Endodermal cell (in vitro differentiated cells): ENCODE measurements around the gene DOCK8. TPM values are rescaled to one million over a fixed set of nuclear protein-coding genes. Genes with fewer than 3 reads are reported as not detected.

Experiments
- DNase-seq: peaks from one replicate; pipeline ENCODE4 v3.0.0-alpha.2; 2017
- H3K27ac ChIP-seq: 2 replicates; pipeline ENCODE4 v1.5.1; 2013; ENCODE audit warnings: mild to moderate bottlenecking, low read depth, low read length, moderate library complexity
- H3K27me3 ChIP-seq: 2 replicates; pipeline ENCODE4 v1.6.1; 2013; ENCODE audit warnings: mild to moderate bottlenecking, low read length, moderate library complexity; ENCODE audit not compliant: insufficient read depth, control insufficient read depth, poor library complexity, severe bottlenecking
- H3K36me3 ChIP-seq: 2 replicates; pipeline ENCODE4 v1.7.0; 2013; ENCODE audit warnings: mild to moderate bottlenecking, low read length, moderate library complexity; ENCODE audit not compliant: control insufficient read depth, insufficient read depth
- H3K4me1 ChIP-seq: one replicate; pipeline ENCODE4 v1.7.0; 2013; ENCODE audit warnings: low read length; ENCODE audit not compliant: control insufficient read depth, insufficient read depth
- H3K4me3 ChIP-seq: 2 replicates; pipeline ENCODE4 v1.5.1; 2013; ENCODE audit warnings: mild to moderate bottlenecking, low read length, moderate library complexity
- H3K9ac ChIP-seq: 2 replicates; pipeline ENCODE4 v1.6.1; 2013; ENCODE audit warnings: mild to moderate bottlenecking, low read length, moderate library complexity; ENCODE audit not compliant: poor library complexity, severe bottlenecking; ENCODE audit errors: extremely low read depth
- H3K9me3 ChIP-seq: 2 replicates; pipeline ENCODE4 v1.6.1; 2013; ENCODE audit warnings: mild to moderate bottlenecking, low read length, moderate library complexity; ENCODE audit not compliant: control insufficient read depth
- H3K27ac Mint-ChIP-seq: 2 replicates; pipeline ENCODE4 v1.8.0; 2020; ENCODE audit warnings: mixed read lengths
- H3K27me3 Mint-ChIP-seq: 2 replicates; pipeline ENCODE4 v1.8.0; 2021; ENCODE audit warnings: mild to moderate bottlenecking, mixed read lengths; ENCODE audit not compliant: insufficient read depth
- H3K36me3 Mint-ChIP-seq: 2 replicates; pipeline ENCODE4 v1.8.0; 2020; ENCODE audit warnings: low read depth, mixed read lengths
- H3K4me1 Mint-ChIP-seq: 2 replicates; pipeline ENCODE4 v1.8.0; 2020; ENCODE audit warnings: mixed read lengths
- H3K4me3 Mint-ChIP-seq: 2 replicates; pipeline ENCODE4 v1.8.0; 2020; ENCODE audit warnings: mild to moderate bottlenecking, moderate library complexity, mixed read lengths
- H3K9me3 Mint-ChIP-seq: 2 replicates; pipeline ENCODE4 v1.8.0; 2020; ENCODE audit warnings: mild to moderate bottlenecking, mixed read lengths
- WGBS, 2 experiments: methylation state at CpG; one replicate each; pipeline versions ENCODE4 v1.1.5 to v1.1.7; 2013; ENCODE audit warnings: missing lambda C conversion rate in 2 of 2, mixed read lengths in 1 of 2; ENCODE audit not compliant: insufficient coverage in 1 of 2, insufficient read length in 1 of 2; 5-methylcytosine and 5-hydroxymethylcytosine counted together
- total RNA-seq, 2 donors: library from RNA; stranded (reverse); fragmentation: NEBNext Ultra II Directional in 1 of 2; extraction: Animal tissue kit (Norgen Biotek cat#: 25700) in 1 of 2; gene quantifications; 2 replicates in 1 of 2; 3 replicates in 1 of 2; pipeline ENCODE4 v1.2.1, GENCODE V29; 2021
- TF ChIP-seq, protein P1 (sequence below): fragments of 200-600 bp; sonication (generic); conservative IDR thresholded peaks from 2 replicates; pipeline ENCODE4 v1.5.0; 2021; ENCODE audit warnings: antibody characterized with exemption, mild to moderate bottlenecking

DOCK8 gene
- total RNA-seq, 2 donors from 2014 or later = 26.9 to 28.1 TPM

DNA sequence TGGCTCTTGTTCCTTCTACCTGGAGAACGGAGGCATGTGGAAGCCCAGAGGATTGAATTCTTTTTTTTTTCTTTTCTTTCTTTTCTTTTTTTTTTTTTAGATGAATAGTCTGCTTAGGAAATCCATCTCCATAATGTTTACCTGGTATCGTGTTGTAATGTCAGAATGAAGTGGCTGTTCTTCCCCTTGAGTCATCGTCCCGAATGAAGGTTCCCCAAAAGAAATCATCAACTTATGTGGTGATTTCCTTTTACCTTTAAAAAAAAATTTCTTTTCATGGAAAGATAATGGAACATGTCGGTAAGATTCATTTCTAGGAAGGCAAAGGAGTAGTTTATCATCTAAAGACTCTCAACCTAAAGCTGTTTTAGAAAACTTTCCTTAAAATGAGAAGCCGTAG lies 59.7 kb downstream of the DOCK8 start:
- Mint-ChIP-seq H3K9me3 (no peaks in the 10 kb centered on the region), H3K4me3 (no peak overlapping the region), H3K27me3 (peaks cover 3% of the 10 kb centered on the region), H3K4me1 (no peaks in the 10 kb centered on the region), H3K36me3 (peaks cover 19% of the 10 kb centered on the region), H3K27ac (no peak overlapping the region)
- TF ChIP-seq, protein P1, sequence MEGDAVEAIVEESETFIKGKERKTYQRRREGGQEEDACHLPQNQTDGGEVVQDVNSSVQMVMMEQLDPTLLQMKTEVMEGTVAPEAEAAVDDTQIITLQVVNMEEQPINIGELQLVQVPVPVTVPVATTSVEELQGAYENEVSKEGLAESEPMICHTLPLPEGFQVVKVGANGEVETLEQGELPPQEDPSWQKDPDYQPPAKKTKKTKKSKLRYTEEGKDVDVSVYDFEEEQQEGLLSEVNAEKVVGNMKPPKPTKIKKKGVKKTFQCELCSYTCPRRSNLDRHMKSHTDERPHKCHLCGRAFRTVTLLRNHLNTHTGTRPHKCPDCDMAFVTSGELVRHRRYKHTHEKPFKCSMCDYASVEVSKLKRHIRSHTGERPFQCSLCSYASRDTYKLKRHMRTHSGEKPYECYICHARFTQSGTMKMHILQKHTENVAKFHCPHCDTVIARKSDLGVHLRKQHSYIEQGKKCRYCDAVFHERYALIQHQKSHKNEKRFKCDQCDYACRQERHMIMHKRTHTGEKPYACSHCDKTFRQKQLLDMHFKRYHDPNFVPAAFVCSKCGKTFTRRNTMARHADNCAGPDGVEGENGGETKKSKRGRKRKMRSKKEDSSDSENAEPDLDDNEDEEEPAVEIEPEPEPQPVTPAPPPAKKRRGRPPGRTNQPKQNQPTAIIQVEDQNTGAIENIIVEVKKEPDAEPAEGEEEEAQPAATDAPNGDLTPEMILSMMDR = no peak
- Histone ChIP-seq H3K4me3 (no peak overlapping the region), H3K9ac (no peak overlapping the region), H3K36me3 (peaks cover 6% of the 10 kb centered on the region), H3K4me1 (no peaks in the 10 kb centered on the region), H3K27me3 (no peaks in the 10 kb centered on the region), H3K27ac (no peak overlapping the region), H3K9me3 (peaks cover 5% of the 10 kb centered on the region)
- WGBS, 2 experiments = 88 to 95% methylated on average over 1 to 6 of the region's 6 CpGs
- no peak for DNase-seq

DNA sequence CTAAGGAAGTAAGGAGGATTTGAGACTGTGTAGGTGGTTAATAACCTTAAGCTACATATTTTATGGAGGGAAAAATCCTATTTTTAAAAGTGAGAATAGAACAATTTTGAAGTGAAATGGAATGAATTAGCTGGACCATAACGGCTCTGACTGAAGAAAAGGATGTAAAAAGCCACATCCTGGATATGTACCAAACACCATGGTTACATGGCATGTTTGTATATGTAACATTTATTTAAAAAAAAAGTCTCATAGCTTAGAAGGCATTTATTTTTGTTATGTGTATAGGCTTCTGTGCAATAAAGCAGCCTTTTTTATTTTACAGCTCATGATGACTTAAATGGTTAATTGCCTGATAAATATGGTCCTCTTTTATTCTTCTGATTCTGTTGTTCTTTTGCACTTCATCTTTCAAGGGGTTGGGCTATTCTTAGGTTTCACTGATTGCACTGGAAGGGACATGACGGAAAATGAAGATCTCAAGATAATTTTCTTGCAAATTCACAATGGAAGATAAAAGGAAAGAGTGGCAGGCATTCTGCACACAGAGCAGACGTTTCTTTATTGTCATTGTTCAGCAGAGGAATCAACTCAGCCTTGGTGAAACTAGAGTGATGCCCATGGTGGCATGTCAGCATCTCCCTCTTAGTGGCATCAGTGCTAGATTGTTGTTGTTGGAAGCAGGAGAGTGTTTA lies 63.1 kb downstream of the DOCK8 start:
- Mint-ChIP-seq H3K27me3 (no peaks in the 10 kb centered on the region), H3K36me3 (peaks cover 7% of the 10 kb centered on the region), H3K27ac (no peak overlapping the region), H3K4me1 (no peaks in the 10 kb centered on the region), H3K4me3 (no peak overlapping the region), H3K9me3 (no peaks in the 10 kb centered on the region)
- no peak overlapping the region for H3K9ac ChIP-seq
- TF ChIP-seq, protein P1 = no peak
- no peaks in the 10 kb centered on the region for H3K4me1 ChIP-seq
- H3K27ac ChIP-seq = no peak overlapping the region
- WGBS, 2 experiments = 88 to 93% methylated on average over 3 of the region's 3 CpGs
- DNase-seq = no peak
- H3K36me3 ChIP-seq = peaks cover 9% of the 10 kb centered on the region
- H3K27me3 ChIP-seq = no peaks in the 10 kb centered on the region
- no peaks in the 10 kb centered on the region for H3K9me3 ChIP-seq
- H3K4me3 ChIP-seq = no peak overlapping the region

DNA sequence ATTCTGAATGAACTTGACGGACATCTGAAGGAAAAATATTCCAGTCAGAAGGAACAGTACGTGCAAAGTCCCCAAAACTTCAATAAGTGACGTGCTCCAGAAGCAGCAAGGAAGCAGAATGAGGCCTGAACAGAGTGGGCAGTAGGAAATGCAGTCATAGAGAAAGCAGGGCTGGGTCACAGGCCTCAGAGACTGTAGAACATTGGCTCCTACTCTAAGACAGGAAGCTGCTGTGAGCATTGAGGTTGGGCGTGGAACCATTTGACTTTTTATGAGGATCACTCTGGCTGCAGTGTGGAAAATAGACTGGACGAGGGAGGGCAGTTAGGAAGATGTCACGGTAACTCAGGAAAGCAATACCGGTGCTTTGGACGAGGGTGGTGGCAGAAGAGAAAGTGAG lies 64.0 kb downstream of the DOCK8 start:
- Histone ChIP-seq H3K9me3 (no peaks in the 10 kb centered on the region), H3K4me3 (no peak overlapping the region), H3K27me3 (no peaks in the 10 kb centered on the region), H3K27ac (no peak overlapping the region), H3K4me1 (no peaks in the 10 kb centered on the region), H3K9ac (no peak overlapping the region), H3K36me3 (peaks cover 9% of the 10 kb centered on the region)
- Mint-ChIP-seq H3K36me3 (peaks cover 2% of the 10 kb centered on the region), H3K27ac (no peak overlapping the region), H3K4me3 (no peak overlapping the region), H3K4me1 (no peaks in the 10 kb centered on the region), H3K27me3 (no peaks in the 10 kb centered on the region), H3K9me3 (no peaks in the 10 kb centered on the region)
- 93 to 96% methylated on average over 8 of the region's 8 CpGs for WGBS, 2 experiments
- no peak for DNase-seq
- TF ChIP-seq, protein P1 = no peak
